Cardiac fibroblast (primary cell): Measurements from ENCODE around the gene ASCL4.

ENCODE experiments used
- DNase-seq, 2 donors: peaks; one replicate each; pipeline versions ENCODE4 v3.0.0 to v3.0.0-alpha.2; 2010; ENCODE audit warnings: low read depth in 2 of 2
- H3K4me3 ChIP-seq, 2 donors: replicated peaks in 1 of 2; 1 replicate in 1 of 2; 2 replicates in 1 of 2; pipeline ENCODE4 v1.5.1; 2011; ENCODE audit warnings: low read depth in 2 of 2, low read length in 2 of 2, mild to moderate bottlenecking in 2 of 2, moderate library complexity in 1 of 2
- CTCF ChIP-seq: IDR thresholded peaks from one replicate; pipeline ENCODE4 v1.5.1; 2011; ENCODE audit warnings: low read depth, mild to moderate bottlenecking, low read length, inconsistent platforms

Gene ASCL4

DNA sequence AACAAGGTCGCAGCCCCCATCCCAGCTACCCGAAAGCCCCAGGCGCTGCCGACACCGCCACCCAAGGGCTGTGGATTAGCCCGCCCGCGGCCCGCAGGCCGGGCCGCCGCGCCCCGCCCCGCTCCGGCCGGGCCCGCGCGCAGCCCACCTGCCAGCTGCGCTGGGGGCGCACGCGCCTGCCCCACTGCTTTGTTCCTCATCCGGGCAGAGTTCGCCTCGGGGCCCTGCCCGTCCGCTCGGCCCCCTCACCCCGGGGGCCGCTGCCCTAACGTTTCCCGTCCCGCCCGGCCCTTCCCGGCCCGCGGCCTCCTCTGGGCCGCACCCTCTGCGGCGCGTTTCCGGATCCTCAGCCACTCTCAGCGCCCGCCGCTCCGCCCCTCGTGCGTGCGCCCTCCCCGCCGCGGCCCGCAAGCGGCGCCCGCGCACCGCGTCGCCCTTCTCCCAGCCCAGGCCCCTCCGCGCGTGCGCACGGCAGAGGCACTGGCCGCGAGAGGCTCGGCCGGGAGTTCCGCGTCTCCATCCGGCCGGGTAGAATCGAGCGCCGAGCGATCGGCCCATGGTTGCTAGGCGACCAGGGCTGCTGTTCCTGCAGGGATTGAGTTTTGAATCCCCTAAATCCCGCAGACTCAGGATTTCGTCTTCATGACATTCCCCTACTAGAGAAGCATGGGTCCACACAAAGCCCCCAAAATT lies 13.5 kb upstream of the ASCL4 start, which contains the start of gene PRDM4:
PRDM4 (minus strand) TSS at position 329 of the 693 bp plus-strand sequence. CDS start 622 bp downstream, outside the sequence.
- TF ChIP-seq CTCF = no peak
- peak; percentile 92 to 97 for DNase-seq
- peak within 1 kb of the TSS; percentile 84 to 94 for H3K4me3 ChIP-seq

- peak in 1 of 2 donors; percentile 10 for DNase-seq
- TF ChIP-seq CTCF = no peak
Observed at GRCh38 chr12:107761502-107761904, 13.0 kb upstream of the ASCL4 start.

GRCh38 chr12:107762874-107763273 lies 11.6 kb upstream of the ASCL4 start:
- no peak for DNase-seq
- H3K4me3 ChIP-seq = no peak overlapping the region
- TF ChIP-seq CTCF = no peak

More at GRCh38 chr12:107761502-107761904, 13.0 kb upstream of the ASCL4 start:
- H3K4me3 ChIP-seq = peak overlapping the region; percentile 62

GRCh38 chr12:107764626-107765025 lies 9.9 kb upstream of the ASCL4 start:
- no peak for DNase-seq
- no peak overlapping the region for H3K4me3 ChIP-seq
- TF ChIP-seq CTCF = no peak

DNA sequence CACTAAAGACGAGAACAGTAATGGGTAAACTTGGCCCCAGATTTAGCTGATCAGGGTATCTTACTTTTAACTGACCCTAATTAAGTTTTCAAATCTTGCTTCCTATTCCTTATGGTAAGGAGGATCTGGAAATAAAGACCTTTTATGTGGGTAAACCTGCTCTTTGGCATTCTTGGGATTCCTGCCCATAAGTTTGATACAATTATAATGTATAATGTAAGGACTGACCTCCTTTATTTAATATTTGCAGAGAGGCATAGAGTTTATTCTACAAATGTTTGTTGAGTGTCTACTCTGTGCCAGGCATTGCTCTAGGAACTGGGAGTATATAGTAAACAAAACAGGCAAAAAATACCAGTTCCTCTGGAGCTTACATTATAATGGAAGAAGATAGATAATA lies 9.2 kb upstream of the ASCL4 start:
- no peak for TF ChIP-seq CTCF
- no peak overlapping the region for H3K4me3 ChIP-seq
- no peak for DNase-seq

DNA sequence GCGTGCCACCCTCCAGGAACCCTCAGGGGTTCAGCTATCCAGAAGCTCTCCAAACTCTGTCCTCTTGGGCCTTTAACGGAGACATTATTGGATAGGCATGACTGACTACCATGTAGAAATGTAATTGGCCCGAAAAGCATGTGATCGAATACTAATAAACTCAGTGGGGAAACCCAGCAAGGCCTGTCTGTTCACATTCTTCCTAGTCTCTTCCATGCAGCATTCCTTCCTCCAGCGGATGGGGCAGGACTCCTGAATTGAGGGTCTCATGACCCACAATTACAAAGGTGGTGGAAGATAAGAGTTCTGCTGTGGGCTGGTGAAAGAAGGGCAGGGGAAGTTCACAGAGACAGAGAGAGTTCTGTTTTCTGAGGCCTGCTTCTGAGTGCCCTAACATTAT lies 7.0 kb upstream of the ASCL4 start:
- no peak for DNase-seq
- no peak for TF ChIP-seq CTCF
- no peak overlapping the region for H3K4me3 ChIP-seq

DNA sequence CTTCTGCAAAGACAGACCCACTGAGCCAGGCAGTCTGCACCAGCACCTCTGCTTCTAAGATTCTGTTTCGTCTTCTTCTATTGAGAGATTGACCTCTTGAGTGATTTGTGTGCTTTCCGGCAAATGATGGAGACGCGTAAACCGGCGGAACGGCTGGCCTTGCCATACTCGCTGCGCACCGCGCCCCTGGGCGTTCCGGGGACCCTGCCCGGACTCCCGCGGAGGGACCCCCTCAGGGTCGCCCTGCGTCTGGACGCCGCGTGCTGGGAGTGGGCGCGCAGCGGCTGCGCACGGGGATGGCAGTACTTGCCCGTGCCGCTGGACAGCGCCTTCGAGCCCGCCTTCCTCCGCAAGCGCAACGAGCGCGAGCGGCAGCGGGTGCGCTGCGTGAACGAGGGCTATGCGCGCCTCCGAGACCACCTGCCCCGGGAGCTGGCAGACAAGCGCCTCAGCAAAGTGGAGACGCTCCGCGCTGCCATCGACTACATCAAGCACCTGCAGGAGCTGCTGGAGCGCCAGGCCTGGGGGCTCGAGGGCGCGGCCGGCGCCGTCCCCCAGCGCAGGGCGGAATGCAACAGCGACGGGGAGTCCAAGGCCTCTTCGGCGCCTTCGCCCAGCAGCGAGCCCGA lies 703 bp downstream of the ASCL4 start:
- peak in 1 of 2 donors; percentile 2 for DNase-seq
- no peak for TF ChIP-seq CTCF
- no peak overlapping the region for H3K4me3 ChIP-seq
